ENCODE data around the gene CALCB.
A peak's percentile ranks its signal among the peaks of the same experiment; 100 is the strongest.

Gene CALCB

DNA sequence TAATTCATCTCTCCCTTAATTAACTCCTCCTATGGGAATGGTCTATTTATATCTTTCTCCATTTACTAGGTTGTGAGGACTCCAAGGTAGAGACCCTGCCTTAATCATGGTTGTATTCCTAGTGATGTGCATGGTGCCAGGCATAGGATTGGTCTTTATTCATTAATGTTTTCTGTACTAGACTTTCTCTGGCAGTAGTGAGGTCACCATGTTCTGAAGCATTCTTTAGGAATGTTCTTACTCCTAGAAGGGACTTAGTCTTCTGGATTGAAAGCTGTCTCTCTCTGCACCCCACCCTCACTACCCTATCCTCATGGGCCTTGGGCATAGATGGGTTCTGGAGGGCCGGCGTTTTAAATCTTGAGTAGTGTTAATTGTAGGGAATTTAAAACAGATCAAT lies 30.8 kb downstream of the CALCB start:
- peaks cover 4% of the 10 kb centered on the region for H3K4me1 Mint-ChIP-seq (ENCODE audit: low read depth)
- no peaks in the 10 kb centered on the region for H3K9me3 Mint-ChIP-seq
- no peak overlapping the region for H3K27ac Mint-ChIP-seq
- H3K27me3 Mint-ChIP-seq = peaks cover 14% of the 10 kb centered on the region
- no peaks in the 10 kb centered on the region for H3K36me3 Mint-ChIP-seq (ENCODE audit: low read depth)
- no peak overlapping the region for H3K4me3 Mint-ChIP-seq

DNA sequence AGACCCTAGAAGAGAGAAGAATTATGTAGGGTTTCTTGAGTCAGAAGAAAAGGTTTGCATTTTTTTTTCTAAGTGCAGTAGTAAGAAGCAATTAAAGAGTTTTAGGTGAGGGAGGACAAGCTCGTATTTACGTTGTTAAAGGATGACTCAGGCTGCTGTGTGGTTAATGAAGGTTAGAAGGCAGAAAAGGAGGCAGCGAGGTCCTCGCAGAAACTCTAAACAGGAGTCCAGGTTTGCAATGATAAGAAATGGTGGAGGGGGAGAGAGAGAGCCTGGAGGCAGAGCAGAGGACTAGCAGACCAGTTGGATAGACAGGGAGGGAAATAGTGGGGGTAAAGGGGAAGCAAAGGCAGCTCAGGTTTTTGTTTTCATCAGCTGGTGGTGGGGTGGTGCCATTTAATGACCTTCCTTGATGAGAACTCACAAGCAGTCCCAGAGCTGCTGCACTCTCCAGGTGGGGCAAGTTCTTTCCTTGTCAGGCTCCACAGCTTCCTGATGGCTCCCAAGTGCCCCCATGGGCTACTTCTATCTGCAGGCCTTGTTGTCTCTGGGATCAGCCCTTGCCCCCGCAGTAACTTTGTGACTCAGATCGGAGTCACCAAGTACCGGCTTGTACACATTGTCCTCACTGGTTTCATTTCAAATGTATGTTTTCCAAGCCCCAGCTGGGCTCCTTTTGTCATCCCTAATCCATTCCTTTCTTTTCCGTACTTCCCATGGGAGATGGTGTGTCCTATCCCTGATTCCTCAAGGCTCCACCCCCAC lies 33.0 kb downstream of the CALCB start:
- H3K4me1 Mint-ChIP-seq (ENCODE audit: low read depth) = peaks cover 4% of the 10 kb centered on the region
- H3K9me3 Mint-ChIP-seq = no peaks in the 10 kb centered on the region
- H3K27me3 Mint-ChIP-seq = no peaks in the 10 kb centered on the region
- no peak overlapping the region for H3K4me3 Mint-ChIP-seq
- no peaks in the 10 kb centered on the region for H3K36me3 Mint-ChIP-seq (ENCODE audit: low read depth)
- H3K27ac Mint-ChIP-seq = no peak overlapping the region

DNA sequence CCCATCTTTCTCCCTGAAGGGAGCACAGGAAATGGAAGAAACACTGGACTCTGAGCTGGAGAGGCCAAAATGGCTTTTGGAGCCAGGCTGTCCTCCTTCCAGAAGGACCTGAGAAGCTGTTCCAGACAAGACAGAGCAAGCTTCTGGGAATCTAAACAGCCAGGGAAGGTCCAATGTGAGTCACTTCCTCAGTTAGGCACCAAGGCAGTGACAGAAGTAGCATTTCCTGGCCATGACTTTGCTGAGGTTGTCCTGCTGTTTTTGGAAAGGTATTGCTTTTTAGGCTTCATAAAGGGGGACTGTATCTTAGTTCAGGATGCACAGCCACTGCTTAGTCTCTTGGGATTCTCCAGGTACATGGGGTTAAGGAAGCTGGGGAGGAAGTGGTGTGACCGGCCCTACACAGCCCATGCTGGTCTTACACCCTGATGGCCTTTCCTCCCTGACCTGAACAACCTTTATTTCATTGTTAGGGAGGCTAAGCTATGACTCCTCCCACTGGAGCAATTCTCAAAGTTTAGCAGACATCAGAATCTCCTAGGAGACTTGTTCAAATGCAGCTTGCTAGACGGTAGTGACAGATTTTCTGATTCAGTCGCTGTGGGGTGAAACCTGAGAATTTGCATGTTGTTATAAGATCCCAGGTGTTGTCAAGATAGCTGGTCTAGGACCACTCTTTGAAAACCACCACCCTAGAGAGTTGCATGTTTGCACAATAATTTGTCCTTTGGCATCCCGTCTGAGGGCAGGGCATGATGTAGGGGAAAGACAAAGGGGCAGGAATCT lies 34.5 kb downstream of the CALCB start:
- H3K9me3 Mint-ChIP-seq = no peaks in the 10 kb centered on the region
- peaks cover 4% of the 10 kb centered on the region for H3K4me1 Mint-ChIP-seq (ENCODE audit: low read depth)
- H3K4me3 Mint-ChIP-seq = no peak overlapping the region
- H3K27me3 Mint-ChIP-seq = no peaks in the 10 kb centered on the region
- H3K27ac Mint-ChIP-seq = no peak overlapping the region
- no peaks in the 10 kb centered on the region for H3K36me3 Mint-ChIP-seq (ENCODE audit: low read depth)

DNA sequence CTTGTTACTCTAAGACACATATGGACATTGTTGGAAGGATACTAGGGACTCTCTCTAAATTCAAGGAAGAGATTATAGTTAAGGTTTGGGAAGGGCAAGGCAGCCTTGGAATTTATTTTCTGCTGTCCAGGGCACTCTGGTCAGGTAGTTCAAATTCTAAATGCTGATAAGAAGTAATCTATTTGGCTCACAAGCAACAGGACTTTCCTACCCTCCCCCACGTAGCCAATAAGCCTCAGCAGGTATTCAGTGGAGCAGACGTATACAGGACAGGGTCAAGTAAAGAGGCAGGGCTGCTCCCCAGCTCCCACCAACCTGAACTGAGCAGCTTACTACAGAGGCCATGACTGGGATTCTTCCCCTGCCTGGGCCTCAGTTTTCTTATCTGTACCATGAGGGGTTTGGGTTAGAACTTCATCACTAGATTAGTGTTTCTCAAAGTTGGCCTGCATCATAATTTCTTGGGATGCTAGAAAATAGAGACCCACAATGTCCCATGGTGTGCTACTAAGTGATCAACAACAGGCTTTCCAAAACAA lies 35.3 kb downstream of the CALCB start:
- no peak overlapping the region for H3K4me3 Mint-ChIP-seq

DNA sequence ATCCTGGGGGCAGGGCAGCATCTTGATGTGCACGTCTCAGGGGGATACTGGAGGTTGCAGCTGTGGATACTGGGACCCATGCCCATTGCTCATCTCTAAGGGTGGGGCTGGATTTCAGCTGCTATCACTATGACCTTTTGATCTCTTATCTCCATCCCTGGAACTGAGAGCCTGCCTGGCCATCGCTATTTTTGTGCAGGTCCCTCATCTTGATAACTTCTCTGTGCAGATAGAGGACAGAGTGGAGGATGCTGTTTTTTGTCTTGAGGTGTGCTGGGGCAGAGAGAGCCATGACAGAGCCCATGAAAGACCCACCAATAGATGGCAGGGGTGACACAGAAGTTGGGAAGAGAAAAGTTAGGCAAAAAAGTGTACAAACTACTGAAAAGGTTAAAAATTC lies 36.2 kb downstream of the CALCB start:
- Mint-ChIP-seq H3K27me3 (peaks cover 10% of the 10 kb centered on the region), H3K36me3 (ENCODE audit: low read depth) (no peaks in the 10 kb centered on the region), H3K4me3 (no peak overlapping the region), H3K4me1 (ENCODE audit: low read depth) (peaks cover 19% of the 10 kb centered on the region), H3K27ac (no peak overlapping the region), H3K9me3 (no peaks in the 10 kb centered on the region)

More for the DNA sequence above, 35.3 kb downstream of the CALCB start:
- peaks cover 12% of the 10 kb centered on the region for H3K4me1 Mint-ChIP-seq (ENCODE audit: low read depth)
- no peaks in the 10 kb centered on the region for H3K9me3 Mint-ChIP-seq
- no peaks in the 10 kb centered on the region for H3K36me3 Mint-ChIP-seq (ENCODE audit: low read depth)
- H3K27ac Mint-ChIP-seq = no peak overlapping the region
- H3K27me3 Mint-ChIP-seq = peaks cover 3% of the 10 kb centered on the region

DNA sequence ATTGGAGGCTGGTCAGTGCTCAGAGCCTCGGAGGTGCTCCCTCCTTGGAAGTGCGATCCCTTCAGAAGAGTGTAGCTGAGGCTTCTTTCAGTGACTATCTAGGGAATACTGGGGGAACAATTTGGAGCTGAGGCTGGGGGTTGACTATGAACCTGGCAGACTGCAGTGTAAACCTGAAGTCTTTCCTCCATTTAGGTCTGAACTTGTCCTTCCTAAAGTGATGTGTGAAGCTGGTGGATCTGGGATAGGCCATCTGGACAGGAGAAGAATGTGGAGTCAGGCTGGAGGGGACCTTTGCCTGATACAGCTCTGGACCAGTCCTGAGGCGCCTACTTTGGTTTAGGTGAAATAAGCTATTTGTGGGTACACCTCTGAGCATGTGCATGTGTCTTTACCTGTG lies 37.8 kb downstream of the CALCB start:
- Mint-ChIP-seq H3K9me3 (no peaks in the 10 kb centered on the region), H3K4me3 (no peak overlapping the region), H3K36me3 (ENCODE audit: low read depth) (no peaks in the 10 kb centered on the region), H3K27me3 (peaks cover 21% of the 10 kb centered on the region), H3K27ac (no peak overlapping the region), H3K4me1 (ENCODE audit: low read depth) (peaks cover 25% of the 10 kb centered on the region)

DNA sequence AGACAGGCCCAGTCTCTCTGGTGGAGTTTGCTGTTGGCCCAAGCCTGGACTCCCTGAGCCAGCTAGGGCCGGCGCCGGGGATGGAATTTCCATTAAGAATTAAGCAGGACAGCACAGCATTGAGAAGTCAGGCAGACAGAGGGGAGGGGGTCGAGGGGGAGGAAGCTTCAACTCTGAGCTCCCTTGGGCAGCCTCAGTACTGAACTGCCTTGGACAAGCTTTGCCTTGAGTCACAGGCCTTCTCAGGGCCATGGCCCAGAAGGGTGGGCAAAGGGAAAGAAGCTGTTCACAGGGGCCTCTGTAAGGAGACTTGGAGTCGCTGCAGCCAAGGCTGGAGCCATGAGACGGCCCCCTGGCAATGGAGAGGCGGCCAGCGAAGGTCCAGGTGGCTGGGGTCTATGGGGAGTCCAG lies 38.7 kb downstream of the CALCB start:
- Mint-ChIP-seq H3K9me3 (no peaks in the 10 kb centered on the region), H3K4me1 (ENCODE audit: low read depth) (peaks cover 25% of the 10 kb centered on the region), H3K4me3 (no peak overlapping the region), H3K36me3 (ENCODE audit: low read depth) (no peaks in the 10 kb centered on the region), H3K27me3 (peaks cover 30% of the 10 kb centered on the region), H3K27ac (no peak overlapping the region)

DNA sequence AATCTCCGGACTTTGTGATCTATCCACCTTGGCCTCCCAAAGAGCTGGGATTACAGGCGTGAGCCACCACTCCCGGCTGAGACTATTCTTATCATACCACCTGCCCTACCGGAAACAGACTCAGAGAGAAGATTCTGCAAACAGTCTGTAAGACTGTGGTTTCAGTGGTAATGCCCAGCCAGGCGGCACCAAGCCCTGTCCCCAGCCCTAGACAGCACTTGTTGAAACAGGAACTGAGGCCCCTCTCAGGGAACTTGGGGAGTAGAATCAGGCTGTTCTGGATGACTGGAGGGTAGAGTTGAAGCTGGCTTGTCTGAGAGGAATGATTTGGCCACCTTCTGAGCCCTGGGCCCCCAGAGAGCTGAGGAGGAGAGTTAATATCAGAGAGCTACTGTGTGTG lies 40.0 kb downstream of the CALCB start:
- Mint-ChIP-seq H3K4me1 (ENCODE audit: low read depth) (peaks cover 27% of the 10 kb centered on the region), H3K27ac (peak overlapping the region; percentile 37), H3K4me3 (peak overlapping the region; percentile 64), H3K9me3 (no peaks in the 10 kb centered on the region), H3K36me3 (ENCODE audit: low read depth) (no peaks in the 10 kb centered on the region), H3K27me3 (peaks cover 31% of the 10 kb centered on the region)

DNA sequence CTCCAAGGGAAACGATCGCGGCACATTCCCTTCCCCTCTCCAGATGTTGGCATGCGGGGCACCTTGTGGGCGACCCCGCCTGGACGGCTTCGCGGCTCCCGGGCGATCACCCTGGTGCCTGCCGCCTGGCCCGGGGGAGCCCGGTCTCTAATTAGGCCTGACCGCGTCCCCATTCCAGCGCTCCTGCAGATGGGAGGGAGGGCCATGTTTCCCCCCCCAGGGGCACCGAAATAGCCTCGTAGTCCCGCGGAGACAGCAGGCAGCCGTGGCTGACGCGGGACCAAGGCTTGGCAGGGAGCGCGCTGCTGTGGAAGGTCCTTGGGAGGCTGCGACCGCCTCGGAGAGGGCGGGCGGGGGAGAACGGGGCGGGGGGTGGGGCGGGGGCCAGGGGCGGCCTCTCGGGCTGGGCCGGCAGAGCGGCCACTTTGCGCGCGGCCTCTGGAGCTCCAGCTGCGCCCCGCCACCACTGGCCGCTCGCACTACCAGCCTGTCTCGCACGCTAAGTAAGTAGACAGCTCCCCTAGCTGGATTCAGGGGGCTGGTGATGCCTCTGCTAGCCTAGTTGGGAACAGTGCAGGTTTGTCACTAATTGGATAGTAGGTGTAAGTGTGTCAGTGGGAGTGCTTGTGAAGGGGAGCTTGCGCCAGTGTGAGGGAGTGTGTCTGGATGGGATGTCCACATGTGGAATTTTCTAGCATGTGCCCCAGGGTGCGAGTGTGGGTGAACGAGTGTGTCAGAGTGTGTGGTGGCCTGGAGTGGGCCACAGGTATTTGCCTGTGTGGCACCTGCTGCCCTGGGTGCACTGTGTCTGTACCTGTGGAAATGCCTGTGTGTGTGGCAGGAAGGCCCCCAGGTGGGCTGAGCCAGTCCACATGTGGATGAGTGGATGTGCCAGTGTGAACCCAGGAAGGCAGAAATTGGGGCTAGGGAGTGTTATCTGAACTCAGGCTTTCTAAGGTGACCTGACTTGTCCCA lies 41.4 kb downstream of the CALCB start, which contains the start of gene INSC:
TSS of gene INSC (plus strand) at position 423 of the 975 bp plus-strand sequence. CDS start 34,252 bp downstream, outside the sequence.
- Mint-ChIP-seq H3K4me1 (ENCODE audit: low read depth) (peaks cover 37% of the 10 kb centered on the region), H3K27ac (peak within 1 kb of the TSS; percentile 37), H3K27me3 (peaks cover 35% of the 10 kb centered on the region), H3K4me3 (peak within 1 kb of the TSS; percentile 64), H3K36me3 (ENCODE audit: low read depth) (no peaks in the 10 kb centered on the region), H3K9me3 (no peaks in the 10 kb centered on the region)

DNA sequence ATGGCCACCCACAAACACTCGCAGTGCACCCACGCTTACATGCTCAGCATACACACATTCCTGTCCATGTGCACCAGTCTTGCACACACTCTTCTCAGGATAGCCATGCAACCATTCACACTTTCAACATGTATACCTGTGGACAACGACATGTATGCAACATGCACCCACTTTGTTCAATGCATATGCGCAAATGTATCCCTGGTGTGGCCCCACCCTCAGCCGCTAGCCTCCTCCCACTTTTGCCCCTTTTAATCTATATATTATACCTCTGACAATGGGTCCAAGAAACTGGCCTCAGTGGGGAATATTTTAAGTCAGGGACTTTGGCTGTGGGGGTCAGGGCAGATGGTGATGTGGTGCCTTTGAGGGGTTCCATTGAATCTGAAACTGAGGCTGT lies 42.3 kb downstream of the CALCB start:
- no peaks in the 10 kb centered on the region for H3K36me3 Mint-ChIP-seq (ENCODE audit: low read depth)
- no peaks in the 10 kb centered on the region for H3K9me3 Mint-ChIP-seq
- H3K27me3 Mint-ChIP-seq = peaks cover 39% of the 10 kb centered on the region
- no peak overlapping the region for H3K27ac Mint-ChIP-seq
- no peak overlapping the region for H3K4me3 Mint-ChIP-seq
- H3K4me1 Mint-ChIP-seq (ENCODE audit: low read depth) = peaks cover 37% of the 10 kb centered on the region

DNA sequence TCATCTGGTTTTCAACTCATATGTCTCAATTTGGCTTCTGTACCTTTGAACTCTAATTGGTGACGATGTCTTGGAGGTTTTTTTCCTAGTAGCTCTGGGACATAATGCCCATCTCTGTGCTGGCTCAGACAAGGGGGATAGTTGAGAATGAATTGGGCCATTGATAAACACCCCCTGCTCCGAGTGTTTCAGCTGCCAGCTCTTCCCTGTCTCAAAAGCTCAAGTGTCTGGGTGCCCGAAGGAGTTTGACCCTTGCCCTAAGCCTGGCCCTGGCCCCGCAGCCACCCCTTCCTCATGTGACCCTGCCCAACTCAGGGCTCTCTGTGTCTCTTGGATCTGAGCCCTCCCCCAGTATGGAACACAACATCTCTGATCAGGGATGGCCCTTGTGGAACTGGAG lies 44.4 kb downstream of the CALCB start:
- no peak overlapping the region for H3K27ac Mint-ChIP-seq
- no peaks in the 10 kb centered on the region for H3K9me3 Mint-ChIP-seq
- peaks cover 43% of the 10 kb centered on the region for H3K27me3 Mint-ChIP-seq
- H3K4me3 Mint-ChIP-seq = no peak overlapping the region
- no peaks in the 10 kb centered on the region for H3K36me3 Mint-ChIP-seq (ENCODE audit: low read depth)
- peaks cover 37% of the 10 kb centered on the region for H3K4me1 Mint-ChIP-seq (ENCODE audit: low read depth)

DNA sequence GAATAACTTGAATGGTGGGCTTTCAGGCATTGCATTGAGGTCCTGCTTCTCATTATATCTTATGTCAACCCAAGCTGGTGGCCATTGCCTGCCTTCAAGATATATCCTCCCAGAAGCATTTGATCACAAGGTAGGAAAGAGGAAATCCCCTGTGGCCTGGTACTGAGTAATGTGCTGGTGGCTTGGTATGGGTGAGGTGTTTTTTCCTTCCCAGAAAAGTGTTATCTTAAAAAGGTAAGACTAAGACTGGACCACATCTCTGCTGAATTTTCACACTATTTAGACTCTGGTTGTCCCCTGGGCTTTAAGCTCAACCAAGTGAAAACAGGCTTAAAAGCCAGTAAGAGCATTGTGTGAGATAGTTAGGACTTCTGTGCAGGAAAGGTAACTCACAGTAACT lies 45.0 kb downstream of the CALCB start:
- peaks cover 30% of the 10 kb centered on the region for H3K4me1 Mint-ChIP-seq (ENCODE audit: low read depth)
- peaks cover 48% of the 10 kb centered on the region for H3K27me3 Mint-ChIP-seq

DNA sequence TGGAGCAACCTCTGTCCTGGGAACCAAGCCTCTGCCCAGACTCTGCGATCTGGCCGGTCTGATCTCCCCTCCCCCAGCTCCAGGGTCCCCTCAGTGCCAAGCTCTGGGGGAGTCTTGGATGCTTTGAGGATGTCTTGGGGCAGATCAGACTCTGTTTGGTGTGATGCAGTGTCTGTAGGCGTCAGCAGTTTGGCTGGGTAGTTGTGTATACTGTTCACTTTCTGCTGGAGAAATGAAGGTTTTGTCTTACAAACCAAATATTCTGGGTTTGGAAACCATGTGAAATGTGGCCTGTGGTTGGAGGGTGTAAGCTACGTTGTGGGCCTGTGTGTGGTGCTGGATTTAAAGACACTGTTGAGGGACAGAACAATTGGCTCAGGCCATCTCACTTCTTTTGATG lies 46.0 kb downstream of the CALCB start:
- H3K4me1 Mint-ChIP-seq (ENCODE audit: low read depth) = peaks cover 21% of the 10 kb centered on the region
- no peaks in the 10 kb centered on the region for H3K9me3 Mint-ChIP-seq
- no peak overlapping the region for H3K27ac Mint-ChIP-seq
- no peaks in the 10 kb centered on the region for H3K36me3 Mint-ChIP-seq (ENCODE audit: low read depth)
- H3K27me3 Mint-ChIP-seq = peaks cover 44% of the 10 kb centered on the region
- H3K4me3 Mint-ChIP-seq = no peak overlapping the region

More for the DNA sequence above, 45.0 kb downstream of the CALCB start:
- Mint-ChIP-seq H3K36me3 (ENCODE audit: low read depth) (no peaks in the 10 kb centered on the region), H3K4me3 (no peak overlapping the region), H3K9me3 (no peaks in the 10 kb centered on the region), H3K27ac (no peak overlapping the region)

DNA sequence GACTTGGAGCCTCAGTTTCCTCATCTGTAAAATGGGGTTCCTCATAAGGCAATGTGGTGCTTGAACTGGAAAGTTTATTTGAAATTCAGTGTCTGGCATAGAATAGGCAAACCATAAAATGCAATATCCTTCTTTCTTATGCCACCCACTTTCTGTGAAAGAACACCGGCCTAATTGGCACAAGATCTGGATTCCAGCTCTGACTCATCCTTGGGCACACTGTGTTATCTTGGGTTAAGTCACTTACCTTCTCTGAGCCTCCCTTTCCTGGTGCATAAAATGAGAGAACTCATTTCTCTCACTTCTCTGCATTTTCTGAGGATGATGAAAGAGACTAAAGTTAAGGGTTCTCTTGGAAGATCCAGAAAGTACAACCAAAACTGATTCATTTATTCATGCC lies 46.4 kb downstream of the CALCB start:
- Mint-ChIP-seq H3K27ac (no peak overlapping the region), H3K4me1 (ENCODE audit: low read depth) (peaks cover 19% of the 10 kb centered on the region), H3K9me3 (no peaks in the 10 kb centered on the region), H3K27me3 (peaks cover 46% of the 10 kb centered on the region), H3K36me3 (ENCODE audit: low read depth) (no peaks in the 10 kb centered on the region), H3K4me3 (no peak overlapping the region)

Measured in stimulated activated naive CD8-positive, alpha-beta T cell treated with anti-CD3 and anti-CD28 coated beads, Interleukin-15, Interleukin-2, amounts not matched to agents 100 ng/mL and 50 ng/mL, for 24 hours (primary cell).